SHP77 treated with DMSO at 0.1 percent for 48 hours (cell line): ENCODE measurements around the gene ENAH.

Source experiments
- DNase-seq: peaks from one replicate; lab custom pipeline; 2025; lab: John Stamatoyannopoulos, UW

ENAH gene

DNA sequence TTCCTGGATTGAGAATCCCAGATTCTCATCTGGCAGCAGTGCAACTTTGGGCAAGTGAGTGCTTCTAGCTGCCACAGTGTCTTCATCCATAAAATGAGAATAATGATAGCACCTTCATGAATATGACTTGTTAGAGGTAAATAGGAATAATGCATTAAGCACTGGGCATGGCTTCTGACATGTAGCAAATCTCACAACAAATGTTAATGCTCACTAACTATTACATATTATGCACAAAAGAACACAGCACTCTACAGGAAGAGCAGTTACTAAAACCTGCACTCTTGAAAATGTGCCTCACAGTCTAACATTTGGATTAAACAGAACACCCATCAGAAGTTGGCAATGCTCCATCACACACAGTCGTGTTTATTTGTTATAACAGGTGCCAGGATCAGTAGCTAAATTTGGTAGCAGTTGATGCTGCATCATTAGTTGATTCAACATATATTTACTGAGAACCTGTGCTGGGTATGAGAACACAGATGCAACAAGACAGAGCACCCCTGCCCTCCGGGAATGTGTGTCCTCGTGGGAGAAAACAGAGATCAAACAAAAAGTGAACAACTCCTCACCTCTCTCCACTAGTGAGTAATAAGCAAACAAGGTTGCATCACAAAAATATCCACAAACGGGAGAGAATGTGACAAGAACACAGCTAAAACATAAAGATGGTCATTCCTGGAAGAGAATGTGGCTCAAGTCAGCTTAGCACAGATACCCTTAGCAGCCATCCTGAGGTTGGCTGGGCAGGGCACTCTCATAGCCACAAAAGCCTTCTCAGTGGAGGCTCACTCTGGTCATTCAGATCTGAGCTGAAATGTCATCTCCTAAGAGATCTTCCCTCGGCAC is 198.9 kb downstream of the ENAH start:
- DNase-seq, result peak; percentile 58

GRCh38 chr1:225451840-225452515 is 200.9 kb downstream of the ENAH start:
- no peak for DNase-seq

DNA sequence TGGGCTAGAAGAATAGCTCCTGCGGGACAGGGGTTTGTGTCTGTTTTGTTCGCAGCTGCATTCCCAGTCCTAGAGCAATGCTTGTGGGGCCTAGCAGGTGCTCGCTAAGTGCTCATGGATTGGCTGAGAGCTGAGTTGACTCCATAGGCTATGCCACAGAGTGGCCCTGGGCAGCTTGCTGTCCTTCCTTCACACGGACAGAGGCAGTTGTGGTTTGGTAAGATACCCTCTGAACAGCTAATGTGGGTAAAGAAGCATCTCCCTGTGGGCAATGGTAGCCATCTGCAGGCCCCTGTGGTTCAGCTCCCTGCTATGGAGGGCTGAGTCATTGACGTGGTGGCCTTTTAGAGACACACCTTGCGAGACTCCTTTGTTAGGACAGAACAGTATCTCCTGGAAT is 201.6 kb downstream of the ENAH start:
- no peak for DNase-seq

GRCh38 chr1:225450491-225451191 is 202.3 kb downstream of the ENAH start:
- DNase-seq, result no peak

DNA sequence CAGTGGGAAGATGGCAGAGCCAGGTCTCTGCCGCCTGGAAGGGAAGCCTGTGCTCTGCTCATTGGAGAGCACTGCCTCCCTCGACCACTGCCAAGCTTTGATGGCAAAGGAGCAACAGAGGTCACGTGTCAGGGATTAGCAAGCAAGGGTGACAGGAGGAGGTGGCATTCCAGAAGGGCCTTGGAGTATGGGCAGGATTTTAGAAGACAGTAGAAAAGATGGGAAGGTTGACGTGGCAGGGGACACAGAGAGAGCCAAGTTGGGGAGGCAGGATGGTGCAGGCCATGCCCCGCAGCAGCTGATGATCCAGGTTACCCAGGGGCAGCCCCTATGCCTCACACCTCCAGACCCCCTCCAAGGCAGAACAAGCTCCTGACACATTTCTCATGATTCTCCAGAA is 203.1 kb downstream of the ENAH start:
- DNase-seq, result no peak

GRCh38 chr1:225449261-225449660 is 203.7 kb downstream of the ENAH start:
- no peak for DNase-seq

- no peak for DNase-seq
Observed at GRCh38 chr1:225448146-225448805, 204.6 kb downstream of the ENAH start.

- no peak for DNase-seq
Observed at GRCh38 chr1:225447650-225448089, 205.3 kb downstream of the ENAH start.

DNA sequence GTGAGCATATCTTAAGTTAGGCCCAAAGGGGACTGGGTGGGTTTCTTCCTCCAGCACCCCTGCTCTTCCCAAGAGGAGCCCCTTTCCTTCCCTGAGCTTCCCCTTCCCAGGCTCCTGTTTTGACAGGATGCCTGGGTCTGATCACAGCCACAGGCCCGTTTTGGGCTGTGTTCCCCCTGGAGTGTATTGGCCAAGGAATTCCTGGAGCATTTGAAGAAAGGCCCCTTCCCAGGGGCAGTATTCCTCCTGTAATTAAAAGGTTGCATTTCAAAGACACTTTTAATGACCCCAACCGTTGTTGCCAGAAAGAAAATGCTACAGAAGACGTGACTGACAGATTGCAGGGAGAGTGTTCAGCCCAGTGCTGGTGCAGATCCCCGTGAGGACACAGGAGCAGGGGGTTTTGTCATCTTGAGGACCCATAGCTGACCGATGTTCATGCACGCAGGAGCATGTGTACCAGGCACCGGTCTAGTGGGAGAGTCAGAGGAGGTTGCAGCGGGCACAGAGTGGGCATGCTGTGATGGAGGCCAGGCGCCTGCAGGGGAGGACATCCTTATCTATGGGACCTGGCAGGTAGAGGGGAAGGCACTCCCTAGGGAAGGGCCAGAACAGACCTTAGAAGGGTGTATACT is 205.8 kb downstream of the ENAH start:
- DNase-seq, result no peak

- DNase-seq, result no peak
Observed at GRCh38 chr1:225446595-225446960, 206.3 kb downstream of the ENAH start.

DNA sequence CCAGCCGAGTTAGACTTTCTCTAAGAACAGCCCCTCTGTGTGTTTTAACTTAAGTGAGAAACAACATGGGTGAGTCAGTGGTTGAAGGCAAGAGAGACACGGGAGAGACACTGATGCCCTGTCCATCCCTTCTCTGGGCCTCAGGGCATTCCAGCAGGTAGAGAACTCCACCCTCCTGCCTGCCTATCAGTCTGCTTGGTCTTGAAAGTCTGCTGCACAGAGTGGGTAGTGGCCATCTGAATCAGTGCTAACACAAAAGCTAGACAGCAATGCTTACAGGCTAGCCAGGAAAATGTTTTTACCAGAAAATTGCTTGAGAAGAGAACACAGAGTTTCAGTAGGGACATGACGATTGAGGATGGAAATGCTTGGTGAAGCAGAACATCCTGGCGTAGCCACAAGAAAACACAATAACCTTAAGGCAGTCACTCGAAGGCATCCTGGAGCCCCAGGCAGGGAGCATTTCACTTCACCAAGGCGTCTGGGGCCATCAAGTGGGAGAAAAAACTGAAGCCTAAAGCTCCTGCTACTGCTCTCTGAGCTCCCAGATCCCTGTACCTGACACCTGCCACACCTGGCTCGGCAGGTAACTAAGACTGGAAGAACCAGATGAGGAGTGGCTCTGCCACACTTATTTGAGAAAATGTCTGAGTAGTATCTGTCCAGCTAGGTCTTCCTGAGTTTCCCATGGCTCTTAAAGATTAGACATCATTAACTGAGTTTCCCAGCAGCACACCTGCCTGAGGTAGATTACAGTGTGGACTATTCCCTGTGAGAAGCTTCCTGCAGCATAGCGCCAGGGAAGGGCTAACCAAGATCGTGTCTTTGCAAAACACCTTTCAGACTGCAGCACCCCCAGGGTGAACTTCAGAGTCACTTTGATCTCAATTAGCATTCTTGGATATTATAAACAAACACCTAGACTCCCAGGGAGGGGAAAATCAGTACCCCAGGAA is 207.0 kb downstream of the ENAH start:
- DNase-seq, result no peak

DNA sequence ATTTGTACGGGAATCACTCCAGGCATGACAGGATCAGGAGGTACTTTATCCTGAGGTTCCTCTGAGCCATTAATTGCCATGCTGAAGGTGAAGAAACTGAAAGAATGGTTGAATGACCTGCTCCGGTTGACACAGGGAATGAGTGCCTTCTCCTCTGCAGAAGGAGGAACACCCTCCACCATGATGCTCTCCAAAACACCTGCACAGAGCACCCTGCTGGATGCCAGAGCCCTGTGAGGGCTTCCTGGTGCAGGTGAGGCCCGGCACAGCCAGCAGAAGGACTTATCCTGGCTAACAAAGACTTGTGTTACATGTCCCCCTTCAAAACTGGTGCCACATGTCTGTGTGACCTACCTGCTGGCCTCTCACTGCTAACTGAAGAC is 210.8 kb downstream of the ENAH start:
- DNase-seq, result no peak

DNA sequence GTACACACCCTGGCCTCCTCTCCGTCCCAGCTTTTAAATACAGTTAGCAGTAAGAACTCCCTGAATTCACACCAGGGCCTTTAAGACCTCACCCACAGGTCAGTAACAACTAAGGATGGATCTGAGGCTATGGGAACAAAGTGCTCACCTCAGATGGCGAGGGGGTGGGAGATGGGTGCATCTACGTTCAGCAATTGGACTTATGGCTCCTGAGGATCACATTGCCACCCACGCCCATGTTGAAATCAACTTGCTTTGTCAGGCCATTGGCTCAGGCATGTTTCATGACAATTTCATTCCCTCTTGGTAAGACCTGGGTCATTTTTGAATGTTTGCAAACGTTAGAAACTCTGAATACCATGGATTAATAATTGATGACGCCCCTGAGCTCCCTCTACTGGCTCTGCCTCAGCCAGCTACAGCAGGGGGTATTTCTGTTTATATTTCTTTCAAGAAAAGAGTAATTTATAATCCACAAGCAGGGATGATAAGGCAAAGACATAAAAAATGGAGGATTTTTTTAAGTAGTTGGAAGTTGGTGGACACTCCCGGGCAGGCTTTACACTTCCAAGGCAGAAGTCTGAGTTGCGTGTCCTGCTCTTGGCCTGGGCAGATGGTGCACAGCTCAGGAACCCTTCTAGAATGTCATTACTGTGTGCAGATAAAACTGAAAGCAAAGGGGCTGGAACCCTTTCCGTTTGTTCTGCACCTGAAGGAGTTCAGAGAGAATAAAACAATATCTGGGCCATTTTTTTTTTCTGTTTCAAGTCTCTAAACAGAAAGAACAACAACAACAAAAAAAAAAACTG is 211.4 kb downstream of the ENAH start:
- no peak for DNase-seq

DNA sequence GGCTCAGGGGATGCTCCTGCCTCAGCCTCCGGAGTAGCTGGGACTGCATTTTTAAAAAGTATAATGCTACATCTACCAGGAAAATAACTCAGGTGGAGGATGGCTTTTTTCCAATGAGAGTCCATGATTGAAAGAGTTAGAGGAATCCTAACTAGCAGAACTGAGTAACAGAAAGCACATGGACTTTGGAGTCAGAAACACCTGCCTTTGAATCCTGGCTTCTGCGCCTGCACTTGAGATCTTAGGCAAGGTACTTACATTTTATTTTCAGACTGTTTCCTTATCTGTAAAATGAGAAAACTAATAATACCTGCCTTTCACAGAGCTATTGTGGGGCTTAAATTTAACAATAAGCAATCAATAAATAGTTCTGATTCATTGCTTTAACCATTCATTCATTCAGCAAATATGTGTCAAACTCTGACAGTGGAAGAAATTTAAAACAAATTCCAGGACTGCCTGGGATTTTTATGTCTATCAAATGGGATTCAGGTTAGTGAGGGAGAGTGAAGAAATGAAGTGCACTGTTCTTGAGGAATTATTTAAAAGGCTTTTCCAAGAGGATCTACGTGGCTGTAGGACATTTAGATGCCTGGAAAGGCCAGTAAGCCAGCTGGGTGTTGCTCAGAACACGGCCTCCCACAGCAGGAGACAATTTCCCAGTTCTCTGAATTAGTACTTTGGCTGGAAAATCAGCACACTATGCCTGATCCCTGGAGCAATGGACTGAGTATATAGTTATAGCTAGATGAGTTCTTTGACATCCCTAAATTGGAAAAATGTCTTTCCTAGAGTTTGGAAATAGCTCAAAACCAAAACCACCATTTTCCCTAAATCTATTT is 212.3 kb downstream of the ENAH start:
- no peak for DNase-seq

DNA sequence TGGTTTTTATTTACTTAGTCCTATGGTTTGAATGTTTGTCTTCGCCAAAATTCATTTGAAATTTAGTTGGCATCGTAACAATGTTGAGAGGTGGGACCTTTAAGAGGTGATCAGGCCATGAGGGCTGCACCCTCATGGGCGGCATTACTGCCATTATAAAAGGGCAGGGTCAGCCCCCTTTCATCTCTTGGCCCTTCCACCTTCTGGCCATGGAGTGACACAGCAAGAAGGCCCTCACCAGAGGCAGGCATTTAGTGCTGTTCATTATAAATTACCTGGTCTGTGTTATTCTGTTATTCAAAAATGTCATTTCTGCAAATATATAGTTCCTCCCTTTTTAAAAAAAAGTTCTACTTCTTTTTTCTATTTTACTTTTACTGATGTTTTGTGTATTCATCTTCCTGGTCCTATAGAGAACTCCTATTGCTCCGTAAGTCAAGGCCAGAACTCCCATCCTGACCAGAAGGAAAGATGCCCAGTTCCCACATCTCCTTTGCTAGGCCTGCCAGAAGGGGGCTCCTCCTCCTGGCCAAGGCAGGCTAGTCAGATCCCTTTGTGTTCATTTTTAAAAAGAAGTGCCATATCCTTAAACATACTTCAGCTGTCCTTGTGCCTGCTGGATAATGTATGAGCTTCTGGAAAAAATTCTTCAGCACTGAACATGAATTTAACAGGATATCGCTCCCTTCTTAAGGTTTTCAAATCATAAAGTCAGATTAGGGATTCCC is 215.0 kb downstream of the ENAH start:
- DNase-seq, result no peak
